IMR-90 (cell line): ENCODE measurements around the gene PDYN. TPM values are rescaled to one million over a fixed set of nuclear protein-coding genes. Genes with fewer than 3 reads are reported as not detected.

ENCODE experiments used
- ATAC-seq: fragments of 200-7000 bp; cut with Tn5 transposase; 2 replicates; pipeline ENCODE4 v1.9.1; 2020; ENCODE audit warnings: low read depth, mild to moderate bottlenecking, moderate library complexity
- BruUV-seq: library from RNA; stranded (reverse); fragments of 400-500 nt; replicated peaks from 2 replicates; lab custom pipeline; 2021; lab: Mats Ljungman, UMichigan
- CTCF ChIA-PET: fragments of 300-600 bp; formaldehyde crosslinking; extraction: SDS; loops from one replicate; lab custom pipeline; 2021; ENCODE audit warnings: antibody characterized with exemption; lab: Yijun Ruan, JAX
- POLR2A ChIA-PET: fragments of 300-600 bp; sonication (Branson Sonifier 250); formaldehyde crosslinking; loops from one replicate; lab custom pipeline; 2022; ENCODE audit warnings: antibody characterized with exemption; ENCODE audit not compliant: unreplicated experiment; lab: Charles Lee
- DNase-seq: peaks from one replicate; pipeline ENCODE4 v3.0.0; 2013
- H2AFZ ChIP-seq: replicated peaks from 2 replicates; pipeline ENCODE3; 2013; ENCODE audit warnings: low read length, mild to moderate bottlenecking; ENCODE audit not compliant: poor library complexity
- H2AK5ac ChIP-seq: 2 replicates; pipeline ENCODE4 v1.6.1; 2013; ENCODE audit warnings: low read depth, low read length, inconsistent platforms
- H2AK9ac ChIP-seq: replicated peaks from 2 replicates; pipeline ENCODE3; 2013; ENCODE audit warnings: mild to moderate bottlenecking, low read depth, low read length, moderate library complexity; ENCODE audit not compliant: poor library complexity
- H2BK120ac ChIP-seq: 2 replicates; pipeline ENCODE4 v1.6.1; 2013; ENCODE audit warnings: low read depth, low read length, inconsistent platforms
- H2BK15ac ChIP-seq: 3 replicates; pipeline ENCODE4 v1.6.1; 2013; ENCODE audit warnings: low read depth, low read length, inconsistent platforms
- H2BK20ac ChIP-seq: 2 replicates; pipeline ENCODE4 v1.6.1; 2013; ENCODE audit warnings: low read depth, mild to moderate bottlenecking, inconsistent platforms, low read length, moderate library complexity
- H2BK5ac ChIP-seq: 2 replicates; pipeline ENCODE4 v1.6.1; 2013; ENCODE audit warnings: mild to moderate bottlenecking, low read depth, low read length, inconsistent platforms; ENCODE audit not compliant: poor library complexity, severe bottlenecking
- H3K14ac ChIP-seq: replicated peaks from 2 replicates; pipeline ENCODE4 v1.6.1; 2013; ENCODE audit warnings: low read depth, low read length, inconsistent platforms
- H3K18ac ChIP-seq: 2 replicates; pipeline ENCODE4 v1.6.1; 2013; ENCODE audit warnings: low read depth, low read length, control low read depth
- H3K23ac ChIP-seq: 2 replicates; pipeline ENCODE4 v1.6.1; 2013; ENCODE audit warnings: low read depth, low read length, inconsistent platforms
- H3K27ac ChIP-seq: 2 replicates; pipeline ENCODE4 v1.5.1; 2013; ENCODE audit warnings: mild to moderate bottlenecking, control low read depth, low read length; ENCODE audit not compliant: insufficient read depth
- H3K27me3 ChIP-seq: 2 replicates; pipeline ENCODE4 v1.6.1; 2013; ENCODE audit warnings: low read length; ENCODE audit not compliant: control insufficient read depth, insufficient read depth
- H3K36me3 ChIP-seq: 2 replicates; pipeline ENCODE4 v1.6.1; 2013; ENCODE audit warnings: low read length, mixed read lengths; ENCODE audit not compliant: control insufficient read depth, insufficient read depth
- H3K4ac ChIP-seq: 2 replicates; pipeline ENCODE4 v1.6.1; 2013; ENCODE audit warnings: low read depth, low read length, inconsistent platforms
- H3K4me1 ChIP-seq: 2 replicates; pipeline ENCODE4 v1.6.1; 2013; ENCODE audit warnings: low read length, mixed read lengths; ENCODE audit not compliant: control insufficient read depth, insufficient read depth
- H3K4me2 ChIP-seq: 2 replicates; pipeline ENCODE4 v1.6.1; 2013; ENCODE audit warnings: low read depth, mild to moderate bottlenecking, control low read depth, low read length, moderate library complexity
- H3K4me3 ChIP-seq: 2 replicates; pipeline ENCODE4 v1.5.1; 2013; ENCODE audit warnings: low read depth, mild to moderate bottlenecking, control low read depth, low read length, moderate library complexity; ENCODE audit not compliant: insufficient read depth
- H3K56ac ChIP-seq: 2 replicates; pipeline ENCODE4 v1.6.1; 2013; ENCODE audit warnings: low read length, inconsistent platforms; ENCODE audit not compliant: insufficient read depth; ENCODE audit errors: extremely low read depth
- H3K79me1 ChIP-seq, 2 experiments: 2 replicates each; pipeline ENCODE4 v1.6.1; 2013; ENCODE audit warnings: low read length in 2 of 2, inconsistent platforms in 1 of 2, low read depth in 1 of 2
- H3K9ac ChIP-seq: 2 replicates; pipeline ENCODE4 v1.6.1; 2013; ENCODE audit warnings: low read depth, low read length, control low read depth
- H3K9me1 ChIP-seq: 2 replicates; pipeline ENCODE4 v1.6.1; 2013; ENCODE audit warnings: low read length, inconsistent platforms; ENCODE audit not compliant: insufficient read depth
- H3K9me3 ChIP-seq: 2 replicates; pipeline ENCODE4 v1.6.1; 2013; ENCODE audit warnings: low read length; ENCODE audit not compliant: control insufficient read depth, insufficient read depth
- H4K20me1 ChIP-seq: 2 replicates; pipeline ENCODE4 v1.6.1; 2013; ENCODE audit warnings: low read length, inconsistent platforms; ENCODE audit not compliant: insufficient read depth
- H4K5ac ChIP-seq: 2 replicates; pipeline ENCODE4 v1.6.1; 2013; ENCODE audit warnings: mild to moderate bottlenecking, low read depth, low read length, control low read depth
- H4K8ac ChIP-seq, 2 experiments: 2 replicates each; pipeline ENCODE4 v1.6.1; 2013; ENCODE audit warnings: low read depth in 2 of 2, low read length in 2 of 2, control low read depth in 1 of 2, inconsistent platforms in 1 of 2
- H4K91ac ChIP-seq: 2 replicates; pipeline ENCODE4 v1.6.1; 2013; ENCODE audit warnings: low read depth, low read length, inconsistent platforms; ENCODE audit not compliant: insufficient read depth
- BHLHE40 ChIP-seq: fragments of 150-350 bp; IDR thresholded peaks from 2 replicates; pipeline ENCODE4 v1.6.1; 2016; ENCODE audit warnings: mild to moderate bottlenecking, low read depth, low read length
- CEBPB ChIP-seq: IDR thresholded peaks from 2 replicates; pipeline ENCODE4 v1.6.1; 2012; ENCODE audit warnings: low read depth, low read length, improper control_type of control experiment
- CHD1 ChIP-seq: IDR thresholded peaks from 2 replicates; pipeline ENCODE4 v1.6.1; 2012; ENCODE audit warnings: low read depth, low read length, improper control_type of control experiment
- FOS ChIP-seq: fragments of 150-350 bp; IDR thresholded peaks from 2 replicates; pipeline ENCODE4 v1.6.1; 2016; ENCODE audit warnings: low read depth, low read length
- MAFK ChIP-seq: IDR thresholded peaks from 2 replicates; pipeline ENCODE4 v1.6.1; 2012; ENCODE audit warnings: low read depth, low read length, improper control_type of control experiment
- MAZ ChIP-seq: IDR thresholded peaks from 2 replicates; pipeline ENCODE4 v1.6.1; 2012; ENCODE audit warnings: low read depth, mild to moderate bottlenecking, low read length, improper control_type of control experiment, moderate library complexity, borderline replicate concordance
- MXI1 ChIP-seq: IDR thresholded peaks from 2 replicates; pipeline ENCODE4 v1.6.1; 2012; ENCODE audit warnings: low read depth, mild to moderate bottlenecking, low read length, moderate library complexity, borderline replicate concordance
- NFE2L2 ChIP-seq: fragments of 150-350 bp; IDR thresholded peaks from 2 replicates; pipeline ENCODE4 v1.6.1; 2016; ENCODE audit warnings: low read depth, mild to moderate bottlenecking, low read length
- POLR2A ChIP-seq: IDR thresholded peaks from 2 replicates; pipeline ENCODE4 v1.6.1; 2012; ENCODE audit warnings: mild to moderate bottlenecking, low read depth, low read length
- RAD21 ChIP-seq: IDR thresholded peaks from 2 replicates; pipeline ENCODE4 v1.6.1; 2012; ENCODE audit warnings: low read length, improper control_type of control experiment
- RCOR1 ChIP-seq: IDR thresholded peaks from 2 replicates; pipeline ENCODE4 v1.6.1; 2012; ENCODE audit warnings: mild to moderate bottlenecking, low read length, improper control_type of control experiment; ENCODE audit not compliant: insufficient replicate concordance
- RFX5 ChIP-seq: IDR thresholded peaks from 2 replicates; pipeline ENCODE4 v1.8.0; 2012; ENCODE audit warnings: low read depth, mild to moderate bottlenecking, low read length, moderate library complexity
- SMC3 ChIP-seq: fragments of 150-350 bp; IDR thresholded peaks from 2 replicates; pipeline ENCODE4 v1.6.1; 2016; ENCODE audit warnings: low read depth, mild to moderate bottlenecking, antibody characterized with exemption, low read length, moderate library complexity
- WGBS, 2 experiments: methylation state at CpG; one replicate each; pipeline versions ENCODE4 v1.1.5 to v1.1.7; 2013; ENCODE audit warnings: missing lambda C conversion rate in 2 of 2; ENCODE audit not compliant: insufficient read length in 1 of 2; ENCODE audit errors: extremely low coverage in 2 of 2; 5-methylcytosine and 5-hydroxymethylcytosine counted together
- dilution Hi-C: fragments of 300-500 bp; cut with HindIII; formaldehyde crosslinking; loops from one replicate; pipeline ENCODE4 v1.14.3; 2018; ENCODE audit warnings: low sequenced_read_pairs; ENCODE audit not compliant: unreplicated experiment
- in situ Hi-C: fragments of 300-500 bp; cut with MboI; formaldehyde crosslinking; loops from 3 replicates; pipeline ENCODE4 v1.14.3; 2019; ENCODE audit warnings: low sequenced_read_pairs, inconsistent platforms, mixed read lengths
- intact Hi-C: fragments of 100-400 bp; cut with micrococcal nuclease; formaldehyde crosslinking; loops from 2 replicates; pipeline ENCODE4 v1.10.0; 2022
- polyA plus RNA-seq, 3 experiments: library from polyadenylated mRNA; depleted of rRNA; stranded (reverse); fragments of >200 nt; gene quantifications; 2 replicates each; pipeline ENCODE4 v1.2.3, GENCODE V29; 2012; ENCODE audit warnings: low replicate concordance in 1 of 3
- total RNA-seq: library from RNA; depleted of rRNA; stranded (reverse); fragments of >200 nt; gene quantifications from 2 replicates; pipeline ENCODE4 v1.2.3, GENCODE V29; 2012
- TF ChIP-seq, protein P1 (sequence below): fragments of 150-350 bp; IDR thresholded peaks from 2 replicates; pipeline ENCODE4 v1.6.1; 2016; ENCODE audit warnings: low read depth, mild to moderate bottlenecking, low read length, moderate library complexity, borderline replicate concordance
- TF ChIP-seq, protein P2 (sequence below): fragments of 150-350 bp; IDR thresholded peaks from 2 replicates; pipeline ENCODE4 v1.6.1; 2017; ENCODE audit warnings: mild to moderate bottlenecking, antibody characterized with exemption, low read length, low read depth

PDYN gene
- total and polyA plus RNA-seq, 2 of the 4 experiments (the other 2 are of a cell fraction) = not detected

DNA sequence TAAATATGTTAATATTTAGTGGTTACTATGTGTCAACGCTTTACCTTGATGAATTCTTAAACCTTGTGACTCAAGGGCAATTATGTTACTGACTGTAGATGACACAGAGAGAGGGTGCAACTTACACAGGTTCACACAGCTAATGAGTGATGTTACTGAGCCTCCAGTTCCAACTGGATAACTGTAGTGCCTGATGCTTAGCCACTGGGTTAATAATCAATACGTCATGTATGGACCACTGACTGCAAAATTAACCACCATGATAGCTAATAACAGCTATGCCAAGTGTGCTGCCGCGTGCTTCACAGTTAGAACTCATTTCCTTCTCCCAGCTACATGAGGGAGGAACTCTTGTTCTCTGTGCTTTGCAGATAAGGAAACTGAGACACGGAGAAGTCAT is 53.3 kb downstream of the PDYN start:
- no TSS peak for BruUV-seq
- no peak overlapping the region for H3K4me3 ChIP-seq
- no peaks in the 10 kb centered on the region for H3K79me1 ChIP-seq
- no peak overlapping the region for H3K23ac ChIP-seq
- no peak for TF ChIP-seq RAD21
- no peak for TF ChIP-seq MAFK
- TF ChIP-seq NFE2L2 = no peak
- TF ChIP-seq CHD1 = no peak
- TF ChIP-seq MAZ = no peak
- no peak for TF ChIP-seq FOS
- no peak for TF ChIP-seq RCOR1
- TF ChIP-seq, protein P1, sequence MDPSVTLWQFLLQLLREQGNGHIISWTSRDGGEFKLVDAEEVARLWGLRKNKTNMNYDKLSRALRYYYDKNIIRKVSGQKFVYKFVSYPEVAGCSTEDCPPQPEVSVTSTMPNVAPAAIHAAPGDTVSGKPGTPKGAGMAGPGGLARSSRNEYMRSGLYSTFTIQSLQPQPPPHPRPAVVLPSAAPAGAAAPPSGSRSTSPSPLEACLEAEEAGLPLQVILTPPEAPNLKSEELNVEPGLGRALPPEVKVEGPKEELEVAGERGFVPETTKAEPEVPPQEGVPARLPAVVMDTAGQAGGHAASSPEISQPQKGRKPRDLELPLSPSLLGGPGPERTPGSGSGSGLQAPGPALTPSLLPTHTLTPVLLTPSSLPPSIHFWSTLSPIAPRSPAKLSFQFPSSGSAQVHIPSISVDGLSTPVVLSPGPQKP = no peak
- TF ChIP-seq CEBPB = no peak
- no peak for TF ChIP-seq RFX5
- TF ChIP-seq POLR2A = no peak
- TF ChIP-seq MXI1 = no peak
- TF ChIP-seq, protein P2, sequence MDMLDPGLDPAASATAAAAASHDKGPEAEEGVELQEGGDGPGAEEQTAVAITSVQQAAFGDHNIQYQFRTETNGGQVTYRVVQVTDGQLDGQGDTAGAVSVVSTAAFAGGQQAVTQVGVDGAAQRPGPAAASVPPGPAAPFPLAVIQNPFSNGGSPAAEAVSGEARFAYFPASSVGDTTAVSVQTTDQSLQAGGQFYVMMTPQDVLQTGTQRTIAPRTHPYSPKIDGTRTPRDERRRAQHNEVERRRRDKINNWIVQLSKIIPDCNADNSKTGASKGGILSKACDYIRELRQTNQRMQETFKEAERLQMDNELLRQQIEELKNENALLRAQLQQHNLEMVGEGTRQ = no peak
- TF ChIP-seq SMC3 = no peak
- TF ChIP-seq BHLHE40 = no peak
- H3K14ac ChIP-seq = no peak overlapping the region
- peaks cover 4% of the 10 kb centered on the region for H3K9me1 ChIP-seq
- no peaks in the 10 kb centered on the region for H3K9me3 ChIP-seq
- no peaks in the 10 kb centered on the region for H4K20me1 ChIP-seq
- H3K27me3 ChIP-seq = peaks cover 26% of the 10 kb centered on the region
- H4K8ac ChIP-seq = no peak overlapping the region
- no peak overlapping the region for H2AK5ac ChIP-seq
- WGBS, 2 experiments = 80% methylated on average over 2 of the region's 5 CpGs; no CpG with 5 or more reads in 1 of the 2 experiments
- no peak overlapping the region for H3K56ac ChIP-seq
- ATAC-seq (no peak), DNase-seq (no peak)
- no peak overlapping the region for H3K9ac ChIP-seq
- no peak overlapping the region for H2BK5ac ChIP-seq
- peaks cover 4% of the 10 kb centered on the region; the same call in 1 of the 2 replicates for H3K4me1 ChIP-seq
- POLR2A ChIA-PET = no interaction called here
- H3K4ac ChIP-seq = no peak overlapping the region
- intact Hi-C loops (no loop called here), dilution Hi-C loops (no loop called here), in situ Hi-C loops (no loop called here)
- peaks cover 18% of the 10 kb centered on the region; the same call in 1 of the 2 replicates for H3K36me3 ChIP-seq
- H2BK120ac ChIP-seq = no peak overlapping the region
- H2BK15ac ChIP-seq = no peak overlapping the region
- no peak overlapping the region for H4K91ac ChIP-seq
- no peak overlapping the region for H2BK20ac ChIP-seq
- CTCF ChIA-PET = interaction anchor here (0.9 kb wide), 1 partner anchor 24 kb away, joined by 3 read pairs; no protein-coding TSS in a partner anchor
- H3K4me2 ChIP-seq = no peak overlapping the region
- no peak overlapping the region for H3K27ac ChIP-seq
- no peak overlapping the region for H4K5ac ChIP-seq
- no peak overlapping the region for H3K18ac ChIP-seq
- H2AK9ac ChIP-seq = no peak overlapping the region
- H2AFZ ChIP-seq = no peak overlapping the region
